Measurements from ENCODE around the gene SHC2.
"Not testable (repeated sequence)": the region's sequence is repeated elsewhere in the genome, so short reads cannot be mapped to it uniquely, and the experiment has no call there.

The SHC2 gene

GRCh38 chr19:434152-434960, 26.5 kb downstream of the SHC2 start:
- 93% methylated on average over 22 of the region's 22 CpGs for WGBS
- no peak overlapping the region for H3K4me2 ChIP-seq (ENCODE audit: low read length, poor library complexity, severe bottlenecking)

GRCh38 chr19:430701-431100, 30.1 kb downstream of the SHC2 start:
- no peaks in the 10 kb centered on the region for H3K9me3 ChIP-seq (ENCODE audit: control insufficient read depth, low read length)
- H3K23ac ChIP-seq (ENCODE audit: low read length in 2 of 2), result no peak overlapping the region
- no peak overlapping the region for H3K14ac ChIP-seq (ENCODE audit: low read length in 2 of 2)
- H2AK5ac ChIP-seq (ENCODE audit: low read length, severe bottlenecking), result no peak overlapping the region
- 98% methylated on average over 10 of the region's 10 CpGs for WGBS
- H4K8ac ChIP-seq (ENCODE audit: low read length), result no peak overlapping the region
- H3K4ac ChIP-seq (ENCODE audit: low read depth in 1 of 2, low read length in 2 of 2), result no peak overlapping the region
- no peak overlapping the region for H2AFZ ChIP-seq (ENCODE audit: low read depth, low read length)
- H3K27me3 ChIP-seq (ENCODE audit: control insufficient read depth in 1 of 2, insufficient read depth in 1 of 2, low read length in 2 of 2), result peaks cover 0 to 3% of the 10 kb centered on the region in 2 experiments
- H3K4me2 ChIP-seq (ENCODE audit: low read length, poor library complexity, severe bottlenecking), result no peak overlapping the region
- H3K9ac ChIP-seq (ENCODE audit: low read length), result no peak overlapping the region
- H2BK120ac ChIP-seq (ENCODE audit: low read depth, low read length), result no peak overlapping the region
- no peaks in the 10 kb centered on the region for H3K4me1 ChIP-seq (ENCODE audit: control insufficient read depth, insufficient read depth, low read depth, low read length)
- no peaks in the 10 kb centered on the region for H3K79me1 ChIP-seq (replicated peaks; ENCODE audit: low read length, poor library complexity, severe bottlenecking)
- no peak overlapping the region for H3K18ac ChIP-seq (ENCODE audit: low read depth in 1 of 2, low read length in 2 of 2)
- H2BK12ac ChIP-seq (ENCODE audit: low read length in 2 of 2), result no peak overlapping the region
- H2BK5ac ChIP-seq (ENCODE audit: low read depth, low read length, poor library complexity, severe bottlenecking), result no peak overlapping the region
- no peak overlapping the region for H3K4me3 ChIP-seq (ENCODE audit: insufficient read depth in 1 of 2, low read depth in 1 of 2, low read length in 2 of 2)
- no peak overlapping the region for H2BK15ac ChIP-seq (ENCODE audit: low read depth, poor library complexity, severe bottlenecking)
- H3K27ac ChIP-seq (ENCODE audit: low read length, poor library complexity, severe bottlenecking), result no peak overlapping the region
- H3K36me3 ChIP-seq (ENCODE audit: control insufficient read depth in 1 of 2, insufficient read depth in 2 of 2, low read depth in 1 of 2, low read length in 2 of 2), result peaks cover 0 to 9% of the 10 kb centered on the region in 2 experiments
- H4K91ac ChIP-seq (ENCODE audit: low read length), result no peak overlapping the region
- no peak for DNase-seq

More at GRCh38 chr19:434152-434960, 26.5 kb downstream of the SHC2 start:
- Histone ChIP-seq H2BK12ac (ENCODE audit: low read length in 2 of 2) (no peak overlapping the region), H3K4ac (ENCODE audit: low read depth in 1 of 2, low read length in 2 of 2) (no peak overlapping the region), H3K23ac (ENCODE audit: low read length in 2 of 2) (no peak overlapping the region), H2AFZ (ENCODE audit: low read depth, low read length) (no peak overlapping the region), H3K4me1 (ENCODE audit: control insufficient read depth, insufficient read depth, low read depth, low read length) (no peaks in the 10 kb centered on the region), H3K79me1 (replicated peaks; ENCODE audit: low read length, poor library complexity, severe bottlenecking) (no peaks in the 10 kb centered on the region), H2AK5ac (ENCODE audit: low read length, severe bottlenecking) (no peak overlapping the region), H3K9ac (ENCODE audit: low read length) (no peak overlapping the region), H3K4me3 (ENCODE audit: insufficient read depth in 1 of 2, low read depth in 1 of 2, low read length in 2 of 2) (no peak overlapping the region), H2BK5ac (ENCODE audit: low read depth, low read length, poor library complexity, severe bottlenecking) (no peak overlapping the region), H3K9me3 (ENCODE audit: control insufficient read depth, low read length) (no peaks in the 10 kb centered on the region), H3K27ac (ENCODE audit: low read length, poor library complexity, severe bottlenecking) (no peak overlapping the region), H3K18ac (ENCODE audit: low read depth in 1 of 2, low read length in 2 of 2) (no peak overlapping the region), H4K8ac (ENCODE audit: low read length) (no peak overlapping the region), H3K36me3 (ENCODE audit: control insufficient read depth in 1 of 2, insufficient read depth in 2 of 2, low read depth in 1 of 2, low read length in 2 of 2) (peaks cover 0 to 9% of the 10 kb centered on the region in 2 experiments), H4K91ac (ENCODE audit: low read length) (no peak overlapping the region), H2BK15ac (ENCODE audit: low read depth, poor library complexity, severe bottlenecking) (no peak overlapping the region), H2BK120ac (ENCODE audit: low read depth, low read length) (no peak overlapping the region), H3K14ac (ENCODE audit: low read length in 2 of 2) (no peak overlapping the region), H3K27me3 (ENCODE audit: control insufficient read depth in 1 of 2, insufficient read depth in 1 of 2, low read length in 2 of 2) (no peaks in the 10 kb centered on the region)
- no peak for DNase-seq

GRCh38 chr19:428149-428548, 32.7 kb downstream of the SHC2 start:
- Histone ChIP-seq H3K14ac (ENCODE audit: low read length in 2 of 2) (no peak overlapping the region), H2BK120ac (ENCODE audit: low read depth, low read length) (no peak overlapping the region), H3K9me3 (ENCODE audit: control insufficient read depth, low read length) (no peaks in the 10 kb centered on the region), H4K91ac (ENCODE audit: low read length) (no peak overlapping the region), H2AFZ (ENCODE audit: low read depth, low read length) (no peak overlapping the region), H3K18ac (ENCODE audit: low read depth in 1 of 2, low read length in 2 of 2) (no peak overlapping the region), H2AK5ac (ENCODE audit: low read length, severe bottlenecking) (no peak overlapping the region), H2BK15ac (ENCODE audit: low read depth, poor library complexity, severe bottlenecking) (no peak overlapping the region), H3K4me1 (ENCODE audit: control insufficient read depth, insufficient read depth, low read depth, low read length) (no peaks in the 10 kb centered on the region), H3K27ac (ENCODE audit: low read length, poor library complexity, severe bottlenecking) (no peak overlapping the region), H3K4me2 (ENCODE audit: low read length, poor library complexity, severe bottlenecking) (no peak overlapping the region), H3K27me3 (ENCODE audit: control insufficient read depth in 1 of 2, insufficient read depth in 1 of 2, low read length in 2 of 2) (peaks cover 3 to 5% of the 10 kb centered on the region in 2 experiments), H4K8ac (ENCODE audit: low read length) (no peak overlapping the region), H3K36me3 (ENCODE audit: control insufficient read depth in 1 of 2, insufficient read depth in 2 of 2, low read depth in 1 of 2, low read length in 2 of 2) (peaks cover 0 to 4% of the 10 kb centered on the region in 2 experiments), H2BK5ac (ENCODE audit: low read depth, low read length, poor library complexity, severe bottlenecking) (no peak overlapping the region), H2BK12ac (ENCODE audit: low read length in 2 of 2) (no peak overlapping the region), H3K23ac (ENCODE audit: low read length in 2 of 2) (no peak overlapping the region), H3K4me3 (ENCODE audit: insufficient read depth in 1 of 2, low read depth in 1 of 2, low read length in 2 of 2) (no peak overlapping the region), H3K9ac (ENCODE audit: low read length) (no peak overlapping the region), H3K79me1 (replicated peaks; ENCODE audit: low read length, poor library complexity, severe bottlenecking) (no peaks in the 10 kb centered on the region), H3K4ac (ENCODE audit: low read depth in 1 of 2, low read length in 2 of 2) (no peak overlapping the region)
- no peak for DNase-seq
- WGBS, result 94% methylated on average over 15 of the region's 15 CpGs

- not testable (repeated sequence) for H3K36me3 ChIP-seq (ENCODE audit: control insufficient read depth in 1 of 2, insufficient read depth in 2 of 2, low read depth in 1 of 2, low read length in 2 of 2); H4K91ac ChIP-seq (ENCODE audit: low read length); H2BK15ac ChIP-seq (ENCODE audit: low read depth, poor library complexity, severe bottlenecking); H3K4me1 ChIP-seq (ENCODE audit: control insufficient read depth, insufficient read depth, low read depth, low read length); H3K23ac ChIP-seq (ENCODE audit: low read length in 2 of 2); H2BK120ac ChIP-seq (ENCODE audit: low read depth, low read length); H3K79me1 ChIP-seq (replicated peaks; ENCODE audit: low read length, poor library complexity, severe bottlenecking); DNase-seq; H3K18ac ChIP-seq (ENCODE audit: low read depth in 1 of 2, low read length in 2 of 2); H2AFZ ChIP-seq (ENCODE audit: low read depth, low read length); H3K4me3 ChIP-seq (ENCODE audit: insufficient read depth in 1 of 2, low read depth in 1 of 2, low read length in 2 of 2); H3K4ac ChIP-seq (ENCODE audit: low read depth in 1 of 2, low read length in 2 of 2); H3K9ac ChIP-seq (ENCODE audit: low read length); H3K27ac ChIP-seq (ENCODE audit: low read length, poor library complexity, severe bottlenecking); H4K8ac ChIP-seq (ENCODE audit: low read length); H3K27me3 ChIP-seq (ENCODE audit: control insufficient read depth in 1 of 2, insufficient read depth in 1 of 2, low read length in 2 of 2); H2BK12ac ChIP-seq (ENCODE audit: low read length in 2 of 2); H2BK5ac ChIP-seq (ENCODE audit: low read depth, low read length, poor library complexity, severe bottlenecking); H2AK5ac ChIP-seq (ENCODE audit: low read length, severe bottlenecking); H3K9me3 ChIP-seq (ENCODE audit: control insufficient read depth, low read length); H3K4me2 ChIP-seq (ENCODE audit: low read length, poor library complexity, severe bottlenecking)
- 85% methylated on average over 18 of the region's 19 CpGs for WGBS
- H3K14ac ChIP-seq (ENCODE audit: low read length in 2 of 2), result peak overlapping the region in 1 of 2 experiments; percentile 70
Measured at GRCh38 chr19:427675-428074, 33.2 kb downstream of the SHC2 start.
